Measurements from ENCODE around the gene UQCRH.

Gene UQCRH

DNA sequence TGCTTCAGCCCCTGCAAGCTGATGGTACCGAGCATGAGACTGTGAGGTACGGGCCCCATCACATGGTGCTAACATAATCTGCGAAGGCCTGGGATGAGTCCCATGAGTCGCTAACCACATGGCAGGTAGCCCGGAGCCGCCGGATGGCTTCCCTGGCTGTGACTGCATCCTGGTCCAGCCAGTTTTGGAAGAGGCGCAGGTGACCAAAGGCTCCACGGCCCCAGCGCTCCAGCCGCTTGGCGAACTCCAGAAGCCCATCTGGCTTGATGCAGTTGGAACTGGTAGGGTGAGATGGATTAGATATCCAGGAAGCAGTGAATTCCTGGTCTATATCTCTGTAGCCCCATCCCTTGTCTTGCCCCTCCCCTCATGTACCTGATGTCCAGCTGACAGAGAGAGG, 24.7 kb upstream of the UQCRH start:
- Histone ChIP-seq H4K20me1 (ENCODE audit: insufficient read depth, low read length, poor library complexity, severe bottlenecking) (no peaks in the 10 kb centered on the region), H3K36me3 (ENCODE audit: insufficient read depth, low read length) (peaks cover 77% of the 10 kb centered on the region), H3F3A (ENCODE audit: low read depth) (no peaks in the 10 kb centered on the region), H3K9me3 (ENCODE audit: insufficient read depth, low read depth, low read length) (no peaks in the 10 kb centered on the region), H3K4me1 (ENCODE audit: insufficient read depth, low read length, poor library complexity, severe bottlenecking) (no peaks in the 10 kb centered on the region), H3K4me3 (ENCODE audit: low read length, poor library complexity, severe bottlenecking) (no peak overlapping the region), H3K27me3 (ENCODE audit: insufficient read depth, low read length, poor library complexity, severe bottlenecking) (no peaks in the 10 kb centered on the region), H3K4me2 (ENCODE audit: low read depth, low read length, poor library complexity, severe bottlenecking) (no peak overlapping the region), H3K9ac (ENCODE audit: low read depth, low read length, poor library complexity, severe bottlenecking) (no peak overlapping the region), H3K79me2 (ENCODE audit: insufficient read depth, low read length) (no peaks in the 10 kb centered on the region), H2AFZ (ENCODE audit: low read length) (no peak overlapping the region), H3K9me2 (replicated peaks; ENCODE audit: low read depth, low read length) (no peaks in the 10 kb centered on the region)
- TF ChIP-seq EZH2phosphoT487 (IDR thresholded peaks at IDR 0.05; ENCODE audit: borderline replicate concordance) = no peak
- TF ChIP-seq, protein P1, sequence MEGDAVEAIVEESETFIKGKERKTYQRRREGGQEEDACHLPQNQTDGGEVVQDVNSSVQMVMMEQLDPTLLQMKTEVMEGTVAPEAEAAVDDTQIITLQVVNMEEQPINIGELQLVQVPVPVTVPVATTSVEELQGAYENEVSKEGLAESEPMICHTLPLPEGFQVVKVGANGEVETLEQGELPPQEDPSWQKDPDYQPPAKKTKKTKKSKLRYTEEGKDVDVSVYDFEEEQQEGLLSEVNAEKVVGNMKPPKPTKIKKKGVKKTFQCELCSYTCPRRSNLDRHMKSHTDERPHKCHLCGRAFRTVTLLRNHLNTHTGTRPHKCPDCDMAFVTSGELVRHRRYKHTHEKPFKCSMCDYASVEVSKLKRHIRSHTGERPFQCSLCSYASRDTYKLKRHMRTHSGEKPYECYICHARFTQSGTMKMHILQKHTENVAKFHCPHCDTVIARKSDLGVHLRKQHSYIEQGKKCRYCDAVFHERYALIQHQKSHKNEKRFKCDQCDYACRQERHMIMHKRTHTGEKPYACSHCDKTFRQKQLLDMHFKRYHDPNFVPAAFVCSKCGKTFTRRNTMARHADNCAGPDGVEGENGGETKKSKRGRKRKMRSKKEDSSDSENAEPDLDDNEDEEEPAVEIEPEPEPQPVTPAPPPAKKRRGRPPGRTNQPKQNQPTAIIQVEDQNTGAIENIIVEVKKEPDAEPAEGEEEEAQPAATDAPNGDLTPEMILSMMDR (conservative IDR thresholded peaks at IDR 0.05; ENCODE audit: low read length) = no peak

DNA sequence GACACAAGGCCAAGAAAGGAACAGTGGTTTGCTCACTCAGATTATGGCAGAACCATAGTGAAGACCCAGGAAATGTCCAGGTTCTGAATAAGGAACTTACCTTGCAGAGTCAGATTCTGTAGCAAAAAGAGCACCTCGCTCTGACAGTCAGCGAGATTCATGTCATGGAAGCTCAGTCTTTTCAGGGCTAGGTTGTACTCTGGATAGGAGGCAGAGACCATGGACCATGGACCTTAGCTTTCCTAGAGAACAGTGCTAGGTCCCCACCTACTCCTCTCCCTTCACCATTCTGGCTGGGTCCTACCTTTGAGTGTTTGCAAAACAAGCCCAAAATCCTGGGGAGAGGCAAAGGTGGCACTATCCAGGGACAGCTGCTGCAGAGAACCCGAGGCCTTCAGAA, 23.4 kb upstream of the UQCRH start:
- no peaks in the 10 kb centered on the region for H4K20me1 ChIP-seq (ENCODE audit: insufficient read depth, low read length, poor library complexity, severe bottlenecking)
- no peaks in the 10 kb centered on the region for H3K27me3 ChIP-seq (ENCODE audit: insufficient read depth, low read length, poor library complexity, severe bottlenecking)
- peaks cover 70% of the 10 kb centered on the region; the same call in 1 of the 2 replicates for H3K36me3 ChIP-seq (ENCODE audit: insufficient read depth, low read length)
- no peak for TF ChIP-seq EZH2phosphoT487 (IDR thresholded peaks at IDR 0.05; ENCODE audit: borderline replicate concordance)
- TF ChIP-seq, protein P1 (conservative IDR thresholded peaks at IDR 0.05; ENCODE audit: low read length) = no peak
- no peaks in the 10 kb centered on the region for H3K9me3 ChIP-seq (ENCODE audit: insufficient read depth, low read depth, low read length)
- no peak overlapping the region for H2AFZ ChIP-seq (ENCODE audit: low read length)
- no peak overlapping the region for H3K4me2 ChIP-seq (ENCODE audit: low read depth, low read length, poor library complexity, severe bottlenecking)
- no peaks in the 10 kb centered on the region for H3K79me2 ChIP-seq (ENCODE audit: insufficient read depth, low read length)
- no peak overlapping the region for H3K4me3 ChIP-seq (ENCODE audit: low read length, poor library complexity, severe bottlenecking)
- no peaks in the 10 kb centered on the region for H3K9me2 ChIP-seq (replicated peaks; ENCODE audit: low read depth, low read length)
- H3F3A ChIP-seq (ENCODE audit: low read depth) = no peaks in the 10 kb centered on the region
- no peak overlapping the region for H3K9ac ChIP-seq (ENCODE audit: low read depth, low read length, poor library complexity, severe bottlenecking)
- H3K4me1 ChIP-seq (ENCODE audit: insufficient read depth, low read length, poor library complexity, severe bottlenecking) = no peaks in the 10 kb centered on the region

DNA sequence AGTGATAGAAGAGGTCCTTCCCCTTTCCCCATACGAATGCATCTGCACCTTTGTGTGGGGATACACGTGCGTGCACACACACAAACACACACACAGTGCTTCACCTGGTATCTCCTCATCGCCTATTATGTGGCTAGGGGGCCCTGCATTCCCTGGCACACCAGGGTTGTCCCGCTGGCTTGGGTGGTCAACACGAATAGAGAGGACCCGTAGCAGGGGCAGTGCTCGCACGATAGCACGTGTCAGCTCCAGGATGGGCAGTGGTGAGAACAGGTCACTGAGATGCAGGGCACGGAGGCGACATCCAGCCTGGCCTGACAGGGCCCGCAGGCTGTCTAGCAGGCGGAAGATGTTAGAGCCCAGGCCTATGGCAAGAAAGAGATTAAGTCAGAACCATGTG, 22.5 kb upstream of the UQCRH start:
- H3K4me3 ChIP-seq (ENCODE audit: low read length, poor library complexity, severe bottlenecking) = no peak overlapping the region
- no peaks in the 10 kb centered on the region for H4K20me1 ChIP-seq (ENCODE audit: insufficient read depth, low read length, poor library complexity, severe bottlenecking)
- no peaks in the 10 kb centered on the region for H3K4me1 ChIP-seq (ENCODE audit: insufficient read depth, low read length, poor library complexity, severe bottlenecking)
- no peak overlapping the region for H2AFZ ChIP-seq (ENCODE audit: low read length)
- H3K79me2 ChIP-seq (ENCODE audit: insufficient read depth, low read length) = no peaks in the 10 kb centered on the region
- H3K9me2 ChIP-seq (replicated peaks; ENCODE audit: low read depth, low read length) = no peaks in the 10 kb centered on the region
- no peak overlapping the region for H3K9ac ChIP-seq (ENCODE audit: low read depth, low read length, poor library complexity, severe bottlenecking)
- no peaks in the 10 kb centered on the region for H3K27me3 ChIP-seq (ENCODE audit: insufficient read depth, low read length, poor library complexity, severe bottlenecking)
- peaks cover 69% of the 10 kb centered on the region; the same call in 1 of the 2 replicates for H3K36me3 ChIP-seq (ENCODE audit: insufficient read depth, low read length)
- no peaks in the 10 kb centered on the region for H3K9me3 ChIP-seq (ENCODE audit: insufficient read depth, low read depth, low read length)
- H3F3A ChIP-seq (ENCODE audit: low read depth) = no peaks in the 10 kb centered on the region
- no peak overlapping the region for H3K4me2 ChIP-seq (ENCODE audit: low read depth, low read length, poor library complexity, severe bottlenecking)
- TF ChIP-seq, protein P1 (conservative IDR thresholded peaks at IDR 0.05; ENCODE audit: low read length) = no peak
- no peak for TF ChIP-seq EZH2phosphoT487 (IDR thresholded peaks at IDR 0.05; ENCODE audit: borderline replicate concordance)
